ENCODE results near the gene KRABD2.

The KRABD2 gene

GRCh38 chr17:8376271-8377067 lies at the start of gene KRABD2:
KRABD2 (minus strand) TSS chr17:8376704.
- H3K4me3 ChIP-seq (ENCODE audit: low read depth, low read length): peak within 1 kb of the TSS; percentile 82
- peak; percentile 58 for TF ChIP-seq CTCF (IDR thresholded peaks at IDR 0.05; ENCODE audit: low read depth, low read length)

GRCh38 chr17:8421571-8421970 lies 45.1 kb upstream of the KRABD2 start:
- no peak overlapping the region for H3K4me3 ChIP-seq (ENCODE audit: low read depth, low read length)
- no peak for TF ChIP-seq CTCF (IDR thresholded peaks at IDR 0.05; ENCODE audit: low read depth, low read length)

- no peak overlapping the region for H3K4me3 ChIP-seq (ENCODE audit: low read depth, low read length)
- no peak for TF ChIP-seq CTCF (IDR thresholded peaks at IDR 0.05; ENCODE audit: low read depth, low read length)
These were observed 43.8 kb upstream of the KRABD2 start for GRCh38 chr17:8420041-8420934.

GRCh38 chr17:8419305-8419704 lies 42.8 kb upstream of the KRABD2 start:
- no peak for TF ChIP-seq CTCF (IDR thresholded peaks at IDR 0.05; ENCODE audit: low read depth, low read length)
- no peak overlapping the region for H3K4me3 ChIP-seq (ENCODE audit: low read depth, low read length)

- no peak for TF ChIP-seq CTCF (IDR thresholded peaks at IDR 0.05; ENCODE audit: low read depth, low read length)
- H3K4me3 ChIP-seq (ENCODE audit: low read depth, low read length): no peak overlapping the region
These were observed 42.0 kb upstream of the KRABD2 start for GRCh38 chr17:8418471-8418870.

- no peak for TF ChIP-seq CTCF (IDR thresholded peaks at IDR 0.05; ENCODE audit: low read depth, low read length)
- H3K4me3 ChIP-seq (ENCODE audit: low read depth, low read length): no peak overlapping the region
These were observed 41.3 kb upstream of the KRABD2 start for GRCh38 chr17:8417806-8418205.

GRCh38 chr17:8413938-8414337 lies 37.4 kb upstream of the KRABD2 start:
- TF ChIP-seq CTCF (IDR thresholded peaks at IDR 0.05; ENCODE audit: low read depth, low read length): no peak
- H3K4me3 ChIP-seq (ENCODE audit: low read depth, low read length): no peak overlapping the region
